ENCODE measurements around the gene NUMB.

Gene NUMB

GRCh38 chr14:73234029-73234428 lies 224.3 kb downstream of the NUMB start:
- no peak for TF ChIP-seq CTCF (IDR thresholded peaks at IDR 0.05; ENCODE audit: borderline replicate concordance, insufficient read depth, low read depth, low read length)
- H3K4me3 ChIP-seq (ENCODE audit: low read depth, low read length): no peak overlapping the region

DNA sequence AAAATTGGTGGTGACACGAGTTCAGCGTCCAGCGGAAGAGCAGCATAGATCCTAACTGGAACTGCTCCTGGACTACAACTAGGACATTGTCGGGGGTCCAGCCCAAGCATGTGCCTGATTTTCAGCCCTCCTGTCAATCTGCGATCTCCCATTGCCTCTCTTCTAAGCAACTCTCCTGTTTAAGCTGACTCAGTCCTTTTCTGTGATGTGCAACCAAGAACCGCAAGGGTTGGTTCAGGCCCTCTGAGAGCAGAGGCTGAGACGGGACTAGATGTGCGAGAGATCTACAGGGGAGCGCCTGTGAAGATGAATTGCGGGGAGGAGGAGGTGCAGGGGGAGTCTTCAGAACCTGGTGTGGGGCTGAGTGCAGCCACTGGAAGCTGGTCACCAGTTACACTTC lies 224.8 kb downstream of the NUMB start:
- no peak overlapping the region for H3K4me3 ChIP-seq (ENCODE audit: low read depth, low read length)
- TF ChIP-seq CTCF (IDR thresholded peaks at IDR 0.05; ENCODE audit: borderline replicate concordance, insufficient read depth, low read depth, low read length): no peak

- no peak for TF ChIP-seq CTCF (IDR thresholded peaks at IDR 0.05; ENCODE audit: borderline replicate concordance, insufficient read depth, low read depth, low read length)
- H3K4me3 ChIP-seq (ENCODE audit: low read depth, low read length): no peak overlapping the region
Measured at GRCh38 chr14:73232984-73233383, 225.4 kb downstream of the NUMB start.

DNA sequence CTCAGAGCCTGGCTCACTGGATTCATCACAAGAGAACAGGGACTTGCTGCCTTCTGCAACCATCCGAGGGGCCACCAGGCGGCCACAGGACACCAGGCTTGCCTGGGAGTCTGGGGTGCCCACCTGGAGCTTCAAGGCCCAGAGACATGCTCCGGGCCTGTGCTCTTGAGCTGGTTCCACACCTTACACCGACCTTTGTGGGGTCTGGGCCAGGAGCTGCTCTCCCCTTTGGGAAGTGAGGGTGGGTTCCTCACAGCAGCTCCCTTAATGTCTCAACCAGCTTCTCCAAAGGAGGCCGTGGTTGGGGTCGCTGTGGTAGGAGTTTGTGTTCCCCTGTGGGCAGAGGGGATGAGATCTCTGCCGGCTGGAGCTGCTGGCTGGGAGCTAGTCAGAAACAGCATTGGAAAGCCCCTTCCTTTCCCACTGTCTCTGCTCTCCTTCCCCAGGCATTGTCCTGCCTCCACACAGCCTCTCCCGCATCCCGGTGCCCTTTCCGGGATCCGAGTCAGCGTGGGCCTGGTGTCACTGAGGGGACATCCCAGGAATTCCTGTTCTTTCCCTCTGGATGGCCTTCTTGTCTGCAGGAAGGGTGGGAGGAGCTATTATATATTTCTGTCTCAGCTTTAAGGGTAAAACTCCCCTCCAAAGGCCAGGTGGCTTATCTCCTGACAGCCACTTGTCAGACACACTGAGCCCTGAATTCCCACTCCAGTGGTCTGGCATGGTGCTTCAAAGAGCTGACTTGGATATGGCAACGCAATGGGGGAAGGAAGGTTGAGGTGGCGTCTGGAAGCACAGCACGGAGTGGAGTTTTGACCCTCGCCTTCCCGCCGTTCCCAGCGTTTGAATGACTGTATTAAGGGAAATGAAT lies 226.1 kb downstream of the NUMB start:
- peak; percentile 75 for TF ChIP-seq CTCF (IDR thresholded peaks at IDR 0.05; ENCODE audit: borderline replicate concordance, insufficient read depth, low read depth, low read length)

DNA sequence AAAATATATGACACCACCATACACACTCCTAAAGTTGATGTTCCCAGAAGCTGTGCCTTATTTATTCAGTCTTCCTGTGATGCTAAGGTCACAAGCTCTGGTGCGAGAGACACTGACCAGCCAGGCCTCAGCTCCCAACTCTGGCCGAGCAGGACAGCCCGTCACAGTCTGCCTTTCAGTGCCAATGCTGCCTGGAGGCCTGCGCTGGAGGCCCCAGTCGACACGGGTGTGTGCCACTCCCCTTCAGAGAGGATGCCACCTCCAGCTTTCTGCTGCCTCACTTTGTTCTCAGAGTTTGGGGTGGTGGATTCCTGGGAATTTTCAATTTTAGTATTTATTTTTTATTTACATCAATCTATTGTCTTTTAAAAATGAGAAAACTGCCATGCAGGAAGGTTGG lies 228.3 kb downstream of the NUMB start:
- no peak for TF ChIP-seq CTCF (IDR thresholded peaks at IDR 0.05; ENCODE audit: borderline replicate concordance, insufficient read depth, low read depth, low read length)
- H3K4me3 ChIP-seq (ENCODE audit: low read depth, low read length): no peak overlapping the region

More for the DNA sequence above, 226.1 kb downstream of the NUMB start:
- H3K4me3 ChIP-seq (ENCODE audit: low read depth, low read length): no peak overlapping the region

DNA sequence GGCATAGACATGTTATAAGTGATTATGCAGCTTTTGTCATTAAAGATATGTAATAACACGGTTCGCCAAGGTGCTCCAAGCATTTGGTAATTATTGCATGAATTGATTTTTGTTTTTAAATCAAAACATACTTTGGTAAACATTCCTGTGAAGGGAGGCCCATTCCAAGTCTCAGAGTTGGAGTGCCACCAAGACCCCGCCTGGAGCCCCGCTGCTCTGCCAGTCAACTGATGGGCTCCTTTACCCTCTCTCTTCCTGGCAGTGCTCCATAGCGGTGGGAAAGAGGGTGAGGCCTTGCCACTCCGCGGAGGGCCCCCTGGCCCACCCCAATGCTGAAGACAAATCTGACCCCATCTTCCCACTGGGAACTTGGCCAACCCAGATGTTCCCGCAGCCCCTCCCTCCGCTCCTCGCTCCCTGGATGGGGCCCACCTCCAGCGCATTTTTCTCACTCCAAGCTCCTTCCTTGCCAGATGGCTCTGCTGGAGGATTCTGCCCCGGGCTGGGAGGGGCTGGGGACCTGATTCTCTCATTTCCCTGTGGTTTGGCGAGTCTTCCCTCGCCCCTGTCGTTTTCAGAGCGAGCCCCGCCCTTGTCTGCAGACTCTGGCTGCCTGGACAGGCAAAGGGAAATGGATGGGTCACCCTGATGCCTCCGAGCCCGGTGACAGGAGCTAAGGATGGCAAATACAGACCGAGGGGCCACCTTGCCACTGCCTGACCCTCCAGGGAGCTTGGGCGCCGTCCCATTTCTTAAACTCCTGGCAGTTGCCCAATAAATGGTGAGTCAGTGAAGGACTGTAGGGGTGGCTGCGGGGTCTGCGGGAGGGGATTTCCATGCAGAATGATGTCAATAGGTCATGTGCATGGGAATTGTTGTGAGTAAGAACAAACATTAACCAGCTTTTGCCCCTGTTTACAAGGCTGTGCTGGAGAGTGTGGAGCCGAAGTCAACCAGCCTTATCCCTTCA lies 230.2 kb downstream of the NUMB start:
- H3K4me3 ChIP-seq (ENCODE audit: low read depth, low read length): no peak overlapping the region
- no peak for TF ChIP-seq CTCF (IDR thresholded peaks at IDR 0.05; ENCODE audit: borderline replicate concordance, insufficient read depth, low read depth, low read length)
